ENCODE measurements around the gene AGAP9.
"Not testable (repeated sequence)": the region's sequence is repeated elsewhere in the genome, so short reads cannot be mapped to it uniquely, and the experiment has no call there.

The AGAP9 gene

GRCh38 chr10:47565517-47565920, 42.1 kb upstream of the AGAP9 start:
- H3K18ac ChIP-seq (ENCODE audit: low read depth in 1 of 2, low read length in 2 of 2), result not testable (repeated sequence)
- 96% methylated on average over 19 of the region's 47 CpGs for WGBS

GRCh38 chr10:47564953-47565352, 41.5 kb upstream of the AGAP9 start:
- not testable (repeated sequence) for H3K36me3 ChIP-seq (ENCODE audit: control insufficient read depth in 1 of 2, insufficient read depth in 2 of 2, low read depth in 1 of 2, low read length in 2 of 2); H4K8ac ChIP-seq (ENCODE audit: low read length); H2BK5ac ChIP-seq (ENCODE audit: low read depth, low read length, poor library complexity, severe bottlenecking); DNase-seq; H2AK5ac ChIP-seq (ENCODE audit: low read length, severe bottlenecking); H3K23ac ChIP-seq (ENCODE audit: low read length in 2 of 2); H3K18ac ChIP-seq (ENCODE audit: low read depth in 1 of 2, low read length in 2 of 2); H3K27me3 ChIP-seq (ENCODE audit: control insufficient read depth in 1 of 2, insufficient read depth in 1 of 2, low read length in 2 of 2); H2BK12ac ChIP-seq (ENCODE audit: low read length in 2 of 2); H3K4me1 ChIP-seq (ENCODE audit: control insufficient read depth, insufficient read depth, low read depth, low read length); H3K9me3 ChIP-seq (ENCODE audit: control insufficient read depth, low read length); H3K4me2 ChIP-seq (ENCODE audit: low read length, poor library complexity, severe bottlenecking); H3K27ac ChIP-seq (ENCODE audit: low read length, poor library complexity, severe bottlenecking); H3K4ac ChIP-seq (ENCODE audit: low read depth in 1 of 2, low read length in 2 of 2); H3K9ac ChIP-seq (ENCODE audit: low read length); H3K4me3 ChIP-seq (ENCODE audit: insufficient read depth in 1 of 2, low read depth in 1 of 2, low read length in 2 of 2); H3K79me1 ChIP-seq (replicated peaks; ENCODE audit: low read length, poor library complexity, severe bottlenecking); H2BK120ac ChIP-seq (ENCODE audit: low read depth, low read length); H4K91ac ChIP-seq (ENCODE audit: low read length); H3K14ac ChIP-seq (ENCODE audit: low read length in 2 of 2); H2AFZ ChIP-seq (ENCODE audit: low read depth, low read length); H2BK15ac ChIP-seq (ENCODE audit: low read depth, poor library complexity, severe bottlenecking)
- WGBS, result 90% methylated on average over 2 of the region's 27 CpGs

More at GRCh38 chr10:47565517-47565920, 42.1 kb upstream of the AGAP9 start:
- not testable (repeated sequence) for H2BK12ac ChIP-seq (ENCODE audit: low read length in 2 of 2); H2AFZ ChIP-seq (ENCODE audit: low read depth, low read length); H4K91ac ChIP-seq (ENCODE audit: low read length); H3K4me3 ChIP-seq (ENCODE audit: insufficient read depth in 1 of 2, low read depth in 1 of 2, low read length in 2 of 2); H3K4me2 ChIP-seq (ENCODE audit: low read length, poor library complexity, severe bottlenecking); H3K9me3 ChIP-seq (ENCODE audit: control insufficient read depth, low read length); H2BK120ac ChIP-seq (ENCODE audit: low read depth, low read length); H3K36me3 ChIP-seq (ENCODE audit: control insufficient read depth in 1 of 2, insufficient read depth in 2 of 2, low read depth in 1 of 2, low read length in 2 of 2); H2AK5ac ChIP-seq (ENCODE audit: low read length, severe bottlenecking); H3K4me1 ChIP-seq (ENCODE audit: control insufficient read depth, insufficient read depth, low read depth, low read length); H3K4ac ChIP-seq (ENCODE audit: low read depth in 1 of 2, low read length in 2 of 2); H2BK15ac ChIP-seq (ENCODE audit: low read depth, poor library complexity, severe bottlenecking); H3K79me1 ChIP-seq (replicated peaks; ENCODE audit: low read length, poor library complexity, severe bottlenecking); H3K9ac ChIP-seq (ENCODE audit: low read length); H3K27me3 ChIP-seq (ENCODE audit: control insufficient read depth in 1 of 2, insufficient read depth in 1 of 2, low read length in 2 of 2); H2BK5ac ChIP-seq (ENCODE audit: low read depth, low read length, poor library complexity, severe bottlenecking); DNase-seq; H4K8ac ChIP-seq (ENCODE audit: low read length); H3K14ac ChIP-seq (ENCODE audit: low read length in 2 of 2); H3K27ac ChIP-seq (ENCODE audit: low read length, poor library complexity, severe bottlenecking); H3K23ac ChIP-seq (ENCODE audit: low read length in 2 of 2)

- H3K27ac ChIP-seq (ENCODE audit: low read length, poor library complexity, severe bottlenecking); H2AFZ ChIP-seq (ENCODE audit: low read depth, low read length): not testable (repeated sequence)
Measured at GRCh38 chr10:47564318-47564717, 40.9 kb upstream of the AGAP9 start.

GRCh38 chr10:47560452-47560851, 37.0 kb upstream of the AGAP9 start:
- H3K9ac ChIP-seq (ENCODE audit: low read length); H3K9me3 ChIP-seq (ENCODE audit: control insufficient read depth, low read length); H2AK5ac ChIP-seq (ENCODE audit: low read length, severe bottlenecking); H2AFZ ChIP-seq (ENCODE audit: low read depth, low read length); H3K36me3 ChIP-seq (ENCODE audit: control insufficient read depth in 1 of 2, insufficient read depth in 2 of 2, low read depth in 1 of 2, low read length in 2 of 2); H2BK15ac ChIP-seq (ENCODE audit: low read depth, poor library complexity, severe bottlenecking); H3K14ac ChIP-seq (ENCODE audit: low read length in 2 of 2); H4K8ac ChIP-seq (ENCODE audit: low read length); H3K4me1 ChIP-seq (ENCODE audit: control insufficient read depth, insufficient read depth, low read depth, low read length); H3K4me2 ChIP-seq (ENCODE audit: low read length, poor library complexity, severe bottlenecking); H3K4me3 ChIP-seq (ENCODE audit: insufficient read depth in 1 of 2, low read depth in 1 of 2, low read length in 2 of 2); H3K79me1 ChIP-seq (replicated peaks; ENCODE audit: low read length, poor library complexity, severe bottlenecking); H3K18ac ChIP-seq (ENCODE audit: low read depth in 1 of 2, low read length in 2 of 2); H2BK12ac ChIP-seq (ENCODE audit: low read length in 2 of 2); H3K27ac ChIP-seq (ENCODE audit: low read length, poor library complexity, severe bottlenecking); H3K4ac ChIP-seq (ENCODE audit: low read depth in 1 of 2, low read length in 2 of 2); H2BK120ac ChIP-seq (ENCODE audit: low read depth, low read length); H4K91ac ChIP-seq (ENCODE audit: low read length); DNase-seq; H2BK5ac ChIP-seq (ENCODE audit: low read depth, low read length, poor library complexity, severe bottlenecking); H3K27me3 ChIP-seq (ENCODE audit: control insufficient read depth in 1 of 2, insufficient read depth in 1 of 2, low read length in 2 of 2); H3K23ac ChIP-seq (ENCODE audit: low read length in 2 of 2): not testable (repeated sequence)
- WGBS, result 98% methylated on average over 6 of the region's 7 CpGs

More at GRCh38 chr10:47564318-47564717, 40.9 kb upstream of the AGAP9 start:
- not testable (repeated sequence) for H2BK120ac ChIP-seq (ENCODE audit: low read depth, low read length); H3K18ac ChIP-seq (ENCODE audit: low read depth in 1 of 2, low read length in 2 of 2); H3K79me1 ChIP-seq (replicated peaks; ENCODE audit: low read length, poor library complexity, severe bottlenecking); H3K36me3 ChIP-seq (ENCODE audit: control insufficient read depth in 1 of 2, insufficient read depth in 2 of 2, low read depth in 1 of 2, low read length in 2 of 2); H4K91ac ChIP-seq (ENCODE audit: low read length); H2BK5ac ChIP-seq (ENCODE audit: low read depth, low read length, poor library complexity, severe bottlenecking); DNase-seq; H2AK5ac ChIP-seq (ENCODE audit: low read length, severe bottlenecking); H3K4me3 ChIP-seq (ENCODE audit: insufficient read depth in 1 of 2, low read depth in 1 of 2, low read length in 2 of 2); H3K9me3 ChIP-seq (ENCODE audit: control insufficient read depth, low read length); H4K8ac ChIP-seq (ENCODE audit: low read length); H3K4me2 ChIP-seq (ENCODE audit: low read length, poor library complexity, severe bottlenecking); H3K14ac ChIP-seq (ENCODE audit: low read length in 2 of 2); H2BK15ac ChIP-seq (ENCODE audit: low read depth, poor library complexity, severe bottlenecking); H3K4ac ChIP-seq (ENCODE audit: low read depth in 1 of 2, low read length in 2 of 2); H3K23ac ChIP-seq (ENCODE audit: low read length in 2 of 2); H3K4me1 ChIP-seq (ENCODE audit: control insufficient read depth, insufficient read depth, low read depth, low read length); H2BK12ac ChIP-seq (ENCODE audit: low read length in 2 of 2); H3K27me3 ChIP-seq (ENCODE audit: control insufficient read depth in 1 of 2, insufficient read depth in 1 of 2, low read length in 2 of 2); H3K9ac ChIP-seq (ENCODE audit: low read length)
- WGBS, result no CpG with 5 or more reads among the region's 16 CpGs
